Measurements from ENCODE around the gene REXO1.

GRCh38 chr19:1851654-1852580 is 3.6 kb upstream of the REXO1 start:
- TF ChIP-seq REST (tag by site-specific recombination; IDR thresholded peaks at IDR 0.05) = no peak
- TF ChIP-seq ZNF2 (tag by site-specific recombination; IDR thresholded peaks at IDR 0.05) = no peak
- TF ChIP-seq ZBTB10 (tag by site-specific recombination; IDR thresholded peaks at IDR 0.05) = no peak
- no peak for TF ChIP-seq ZNF112 (tag by site-specific recombination; IDR thresholded peaks at IDR 0.05)
- no peak for TF ChIP-seq CTCF (tag by site-specific recombination; IDR thresholded peaks at IDR 0.05)
- no peak for TF ChIP-seq BCL11A (tag by site-specific recombination; IDR thresholded peaks at IDR 0.05; ENCODE audit: low read depth)

All from HEK293 (cell line).